NCI-H774 (cell line): ENCODE results near the gene AFG1L.
"Not testable (repeated sequence)": the region's sequence is repeated elsewhere in the genome, so short reads cannot be mapped to it uniquely, and the experiment has no call there.

Experiments
- DNase-seq: peaks from one replicate; lab custom pipeline; 2025; lab: John Stamatoyannopoulos, UW

The AFG1L gene

DNA sequence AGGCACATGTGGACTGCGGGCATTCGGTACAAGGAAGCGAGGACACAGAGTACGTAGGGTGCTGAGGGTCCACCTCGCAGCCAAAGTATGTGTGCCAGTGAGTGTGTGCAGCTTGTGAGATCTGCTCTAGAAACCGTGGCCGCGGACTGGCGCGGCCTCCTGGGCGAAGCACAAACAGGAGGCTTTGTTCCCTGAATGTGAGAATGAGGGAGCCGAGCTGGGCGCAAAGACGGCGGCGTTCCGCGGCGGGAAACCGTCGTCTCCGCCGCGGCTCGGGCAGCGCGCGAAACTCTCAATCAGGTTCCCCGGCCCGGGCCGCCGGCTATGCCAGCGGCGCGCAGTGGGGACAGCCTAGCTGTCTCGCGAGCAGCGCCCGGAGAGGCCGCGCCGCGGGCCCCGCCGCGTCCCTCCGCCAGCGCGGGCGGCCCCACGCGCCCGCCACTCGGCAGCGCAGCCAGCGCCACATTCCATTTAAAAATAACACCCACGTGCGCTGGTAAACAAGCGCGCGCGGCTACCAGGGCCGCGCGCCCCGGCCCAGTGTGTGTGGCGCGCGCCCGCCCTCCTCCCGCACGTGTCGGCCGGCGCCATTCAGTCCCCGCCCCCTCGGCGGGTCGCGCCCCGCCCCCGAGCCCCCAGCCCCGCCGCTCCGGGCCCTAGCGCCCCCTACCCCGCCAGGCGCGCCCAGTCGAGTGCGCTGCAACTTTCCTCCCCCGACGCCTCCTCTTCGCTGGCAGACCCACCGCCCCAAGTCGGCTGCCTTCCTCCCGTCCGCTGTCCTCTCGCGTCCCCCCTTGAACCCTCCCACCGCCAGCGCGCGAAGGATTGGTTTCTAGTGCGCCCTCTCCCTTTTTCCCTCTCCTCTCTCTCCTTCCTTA is 262.9 kb downstream of the AFG1L start:
- peak; percentile 93 for DNase-seq

DNA sequence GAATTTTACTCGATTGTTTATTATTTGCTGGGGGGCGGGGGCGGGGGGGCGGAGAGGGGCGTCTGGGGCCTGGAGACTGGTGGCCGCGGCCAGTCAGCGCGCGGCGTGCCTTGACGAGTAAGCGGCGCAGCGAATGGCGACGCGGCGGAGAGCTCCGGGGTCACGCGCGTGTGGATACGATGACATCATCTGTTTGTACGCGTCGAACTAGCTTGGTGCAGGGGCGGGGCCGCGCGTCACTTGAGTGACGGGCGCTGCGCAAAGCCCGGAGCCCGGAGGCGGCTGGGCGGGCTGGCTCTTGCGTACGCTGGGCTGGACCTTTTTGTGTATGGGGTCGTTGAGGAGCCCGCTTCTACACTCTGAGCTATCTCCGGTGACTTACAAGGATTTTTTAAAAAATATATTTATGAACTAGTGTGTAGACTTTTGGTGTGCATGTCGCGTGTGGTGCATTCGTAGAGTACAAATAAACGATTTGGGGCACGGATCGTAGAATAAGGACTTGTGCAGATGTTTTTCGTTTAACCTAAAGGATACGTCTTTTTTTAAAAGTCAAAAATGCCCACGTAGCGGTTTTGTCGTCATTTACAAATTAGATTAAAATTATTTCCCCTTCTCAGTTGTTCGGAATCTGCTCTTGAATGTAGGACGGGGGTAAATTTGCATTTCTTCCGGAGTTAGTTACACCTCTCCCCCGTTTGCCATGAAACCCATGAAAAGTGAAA is 263.7 kb downstream of the AFG1L start:
- DNase-seq = peak; percentile 100

DNA sequence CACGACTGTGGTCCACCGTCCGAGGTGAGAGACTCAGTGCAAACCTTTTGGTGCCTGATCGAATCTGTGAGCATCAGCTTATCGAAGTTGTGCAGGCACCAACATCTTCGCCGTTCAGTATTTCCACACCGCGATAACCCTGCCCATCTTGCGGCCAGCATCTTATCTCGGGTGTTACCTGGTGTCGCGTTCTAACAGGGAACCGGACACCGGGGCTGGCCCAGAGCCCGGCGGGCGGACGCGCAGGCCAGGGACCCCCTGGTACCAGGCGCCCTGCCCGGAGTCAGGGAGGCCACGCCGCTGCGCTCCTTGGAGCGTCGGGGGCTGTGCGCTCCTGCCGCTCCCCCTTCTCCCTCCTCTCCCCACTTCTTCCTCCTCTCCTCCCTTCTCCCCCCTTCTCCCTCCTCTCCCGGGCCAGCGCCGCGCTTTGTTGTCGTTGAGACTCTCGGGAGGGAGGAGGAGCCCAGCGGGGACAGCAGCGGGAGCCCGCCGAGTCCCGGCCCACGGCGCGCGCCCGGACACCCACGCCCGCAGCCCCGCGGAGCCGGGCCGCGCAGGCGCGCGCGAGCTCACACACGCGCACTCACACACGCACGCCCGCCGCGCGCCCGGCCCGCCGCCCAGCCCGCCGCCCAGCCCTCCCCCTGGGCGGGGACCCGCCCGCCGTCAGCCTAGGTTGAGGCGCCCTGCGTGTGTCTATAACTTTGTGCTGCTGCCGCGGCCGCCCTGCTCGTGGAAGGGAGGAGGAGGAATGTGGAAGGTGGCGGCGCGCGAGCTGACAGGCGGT is 264.4 kb downstream of the AFG1L start:
- DNase-seq = peak; percentile 93

DNA sequence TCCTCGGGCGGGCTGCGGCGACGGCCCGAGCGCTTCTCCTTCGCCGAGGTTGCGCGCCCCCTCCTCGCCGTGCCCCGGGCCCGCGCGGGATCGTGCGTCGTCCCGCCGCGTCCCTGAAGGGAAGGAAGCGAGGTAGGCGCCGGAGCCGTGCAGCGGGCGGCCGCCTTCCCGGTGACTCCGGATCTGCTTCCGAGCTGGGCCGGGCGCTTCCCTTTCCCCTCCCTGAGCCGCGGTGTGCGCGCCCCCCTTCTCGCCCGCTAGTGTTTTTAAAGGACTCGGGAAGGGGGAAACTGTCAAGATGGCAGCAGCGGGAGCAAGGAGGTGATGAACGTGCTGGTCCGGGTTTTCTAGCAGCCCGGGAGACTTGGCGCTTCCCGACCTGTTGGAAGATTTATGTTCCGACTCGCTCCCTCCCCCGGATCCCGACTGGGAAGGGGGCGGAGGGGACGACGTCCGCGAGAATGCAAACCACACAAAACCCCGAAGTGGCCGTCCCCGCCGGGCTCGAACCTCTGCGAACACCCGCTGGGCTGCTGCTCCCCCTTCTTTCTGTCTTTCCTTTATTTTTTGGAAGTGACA is 265.1 kb downstream of the AFG1L start:
- DNase-seq = peak; percentile 85

DNA sequence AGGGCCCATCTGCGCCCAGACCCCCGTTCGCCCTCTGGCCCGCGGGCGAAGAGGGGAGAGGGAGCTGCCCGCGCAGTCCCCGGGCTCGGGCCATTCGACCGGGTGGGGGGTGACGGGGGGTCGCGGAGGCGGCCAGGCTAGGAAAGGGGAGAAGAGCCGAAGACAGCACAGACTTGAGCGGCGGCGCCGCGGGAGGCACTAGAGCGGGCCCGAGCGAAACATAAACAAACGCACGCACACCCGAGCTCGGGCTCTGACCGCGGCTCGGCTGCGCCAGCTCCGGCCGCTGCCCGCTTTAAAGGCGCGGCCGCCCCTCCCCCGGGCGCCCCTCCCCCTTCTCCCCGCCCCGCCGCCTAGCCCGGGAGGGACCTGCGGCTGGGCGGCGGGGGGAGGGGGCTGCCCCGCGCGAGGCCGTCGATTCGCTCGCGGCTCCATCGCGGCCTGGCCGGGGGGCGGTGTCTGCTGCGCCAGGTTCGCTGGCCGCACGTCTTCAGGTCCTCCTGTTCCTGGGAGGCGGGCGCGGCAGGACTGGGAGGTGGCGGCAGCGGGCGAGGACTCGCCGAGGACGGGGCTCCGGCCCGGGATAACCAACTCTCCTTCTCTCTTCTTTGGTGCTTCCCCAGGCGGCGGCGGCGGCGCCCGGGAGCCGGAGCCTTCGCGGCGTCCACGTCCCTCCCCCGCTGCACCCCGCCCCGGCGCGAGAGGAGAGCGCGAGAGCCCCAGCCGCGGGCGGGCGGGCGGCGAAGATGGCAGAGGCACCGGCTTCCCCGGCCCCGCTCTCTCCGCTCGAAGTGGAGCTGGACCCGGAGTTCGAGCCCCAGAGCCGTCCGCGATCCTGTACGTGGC is 265.8 kb downstream of the AFG1L start, which contains the start of gene FOXO3:
Gene FOXO3, plus strand, starts transcription at position 455 of the 846 bp plus-strand sequence. Its CDS starts 292 bp downstream, at position 747.
- DNase-seq = peak; percentile 98

DNA sequence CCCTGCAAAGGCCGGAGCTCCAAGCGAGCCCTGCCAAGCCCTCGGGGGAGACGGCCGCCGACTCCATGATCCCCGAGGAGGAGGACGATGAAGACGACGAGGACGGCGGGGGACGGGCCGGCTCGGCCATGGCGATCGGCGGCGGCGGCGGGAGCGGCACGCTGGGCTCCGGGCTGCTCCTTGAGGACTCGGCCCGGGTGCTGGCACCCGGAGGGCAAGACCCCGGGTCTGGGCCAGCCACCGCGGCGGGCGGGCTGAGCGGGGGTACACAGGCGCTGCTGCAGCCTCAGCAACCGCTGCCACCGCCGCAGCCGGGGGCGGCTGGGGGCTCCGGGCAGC is 266.4 kb downstream of the AFG1L start:
- DNase-seq = not testable (repeated sequence)

DNA sequence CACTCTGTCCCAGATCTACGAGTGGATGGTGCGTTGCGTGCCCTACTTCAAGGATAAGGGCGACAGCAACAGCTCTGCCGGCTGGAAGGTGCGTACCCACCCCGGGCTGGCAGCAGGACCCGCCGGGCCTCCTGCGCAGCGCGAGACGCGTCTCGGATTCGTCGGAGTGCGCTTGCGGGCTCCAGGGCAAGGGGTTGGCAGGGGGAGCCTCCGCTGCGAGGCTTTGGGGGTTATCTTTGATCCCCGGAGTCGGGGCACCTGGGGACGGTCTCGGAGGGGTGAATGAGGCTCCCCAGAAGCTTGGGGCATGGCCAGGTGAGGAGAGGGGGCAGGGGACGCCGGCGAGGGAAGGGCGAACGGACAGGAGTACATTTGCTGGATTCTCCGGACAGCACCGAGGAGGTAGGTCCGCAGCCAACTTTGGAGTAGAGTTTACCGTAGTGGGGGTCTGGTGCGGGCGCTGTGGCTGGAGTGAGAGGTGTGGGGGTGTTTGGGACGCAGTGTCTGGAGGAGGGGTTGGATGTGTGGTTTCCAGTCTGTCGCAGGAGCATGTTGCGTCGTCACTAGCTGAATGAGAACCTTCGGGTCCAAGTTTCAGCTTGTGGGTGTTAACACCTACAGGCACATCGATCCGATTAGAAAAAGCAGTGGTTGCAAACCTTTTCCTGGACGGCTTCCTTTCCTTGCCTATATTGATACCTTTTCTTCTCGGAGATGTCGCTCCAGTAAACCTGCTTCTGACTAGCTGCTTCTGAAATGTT is 267.1 kb downstream of the AFG1L start:
- no peak for DNase-seq

DNA sequence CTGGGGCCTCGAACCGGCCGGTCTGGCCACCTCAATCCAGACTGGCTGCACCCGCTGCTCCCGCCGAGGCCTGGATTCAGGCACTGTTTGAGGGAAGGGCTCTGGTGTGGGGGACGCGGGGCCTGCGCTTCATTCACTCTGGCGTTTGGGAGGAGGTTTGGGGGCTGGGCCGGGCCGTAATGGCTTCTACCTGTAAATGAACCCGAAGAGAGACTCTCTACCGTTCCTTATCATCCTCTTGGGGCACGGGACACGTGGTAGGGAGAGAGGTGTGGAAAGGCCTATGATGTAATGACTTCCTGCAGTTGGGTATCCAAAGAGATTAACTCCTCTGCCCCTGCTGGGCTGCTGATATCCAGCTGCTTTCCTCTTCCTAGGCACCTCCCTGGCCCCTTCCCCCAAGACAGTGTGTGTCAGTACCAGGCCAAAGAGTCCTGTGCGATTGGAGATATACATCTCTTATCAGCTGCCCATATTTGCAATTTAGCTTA is 267.7 kb downstream of the AFG1L start:
- peak; percentile 21 for DNase-seq

DNA sequence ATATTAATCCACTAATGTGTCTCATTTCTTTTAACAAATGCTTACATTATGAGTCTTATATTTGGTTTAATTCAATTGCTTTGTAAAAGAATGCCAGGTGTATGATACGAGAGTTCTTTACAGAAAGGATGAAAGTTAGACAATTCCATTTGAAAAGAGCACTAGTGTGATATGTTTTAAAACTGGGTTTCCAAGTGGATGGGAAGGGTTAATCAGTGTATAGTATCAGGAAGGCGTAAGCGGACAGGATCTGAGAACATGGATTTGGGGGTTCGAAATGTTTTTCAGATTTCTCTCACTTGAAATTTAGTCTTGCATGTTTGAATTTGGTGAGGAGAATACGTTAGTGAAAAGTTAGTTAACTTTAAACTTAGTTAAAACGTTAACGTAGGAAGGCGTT is 268.4 kb downstream of the AFG1L start:
- no peak for DNase-seq

DNA sequence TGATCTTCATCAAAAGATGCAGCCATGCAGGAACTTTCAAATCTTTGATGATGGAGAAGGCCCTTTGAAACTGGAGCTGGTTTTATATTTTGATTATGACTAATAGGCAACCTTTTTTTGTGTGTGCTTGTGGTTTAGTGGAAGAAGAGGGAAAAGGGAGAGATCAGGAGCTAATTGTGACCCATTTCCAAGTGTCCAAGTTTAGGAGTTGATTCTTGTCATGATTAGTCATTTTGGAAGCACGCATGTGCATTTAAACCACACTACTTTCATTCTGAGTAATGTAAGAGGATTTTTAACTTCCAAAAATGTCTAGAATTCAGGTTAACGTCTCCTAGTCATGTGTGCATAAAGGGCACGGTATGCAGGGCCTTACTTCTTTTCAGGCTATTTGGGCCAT is 269.3 kb downstream of the AFG1L start:
- DNase-seq = no peak

DNA sequence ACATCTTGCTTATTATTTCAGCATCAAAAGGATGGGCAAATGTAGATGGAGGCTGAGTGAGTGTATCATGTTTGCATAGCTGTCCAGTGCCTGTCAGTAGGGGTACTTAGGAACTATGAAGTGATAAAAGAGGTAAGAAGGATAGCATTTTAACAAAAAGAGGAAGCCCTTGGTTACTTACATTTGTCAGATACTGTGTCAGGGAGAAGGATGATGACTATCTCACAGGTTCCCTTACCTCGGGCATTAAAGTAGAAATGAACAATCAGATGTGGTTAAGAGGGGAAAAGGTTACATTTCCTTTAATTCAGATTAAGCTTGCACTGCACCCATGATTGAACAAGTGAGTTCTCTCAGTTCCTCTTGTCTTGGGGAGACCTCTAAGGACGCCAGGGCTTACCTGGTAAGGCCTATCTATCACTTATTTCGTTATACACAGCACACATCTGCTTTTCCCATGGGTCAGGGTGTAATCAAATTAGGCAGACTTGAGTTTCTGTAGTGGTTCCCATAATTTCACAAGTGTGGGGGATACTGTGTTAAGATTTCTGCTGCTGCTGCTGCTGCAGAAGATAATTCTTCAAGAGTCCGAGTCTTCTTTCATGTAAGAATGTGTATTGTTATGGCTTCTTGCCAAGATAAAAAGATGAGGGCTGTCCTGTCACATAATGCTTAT is 270.4 kb downstream of the AFG1L start:
- no peak for DNase-seq

DNA sequence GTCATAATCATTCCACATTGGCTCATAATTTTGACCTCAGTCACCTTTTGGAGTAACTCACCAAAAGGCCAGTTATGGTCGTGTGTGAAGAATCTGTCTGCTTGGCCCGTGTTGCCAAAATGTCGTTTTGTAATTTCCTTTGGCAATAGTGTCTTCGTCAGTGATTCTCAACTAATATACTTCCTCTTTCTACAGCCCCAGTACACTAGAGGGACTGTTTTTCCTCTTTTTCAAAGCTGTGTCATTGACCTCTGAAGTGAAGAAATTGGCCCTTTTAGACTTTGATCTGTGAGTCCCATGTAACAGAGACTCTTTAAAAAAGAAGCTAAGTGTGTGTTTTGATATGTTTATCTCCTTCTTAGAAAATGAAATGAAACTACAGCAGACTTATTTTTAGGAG is 271.0 kb downstream of the AFG1L start:
- DNase-seq = no peak

DNA sequence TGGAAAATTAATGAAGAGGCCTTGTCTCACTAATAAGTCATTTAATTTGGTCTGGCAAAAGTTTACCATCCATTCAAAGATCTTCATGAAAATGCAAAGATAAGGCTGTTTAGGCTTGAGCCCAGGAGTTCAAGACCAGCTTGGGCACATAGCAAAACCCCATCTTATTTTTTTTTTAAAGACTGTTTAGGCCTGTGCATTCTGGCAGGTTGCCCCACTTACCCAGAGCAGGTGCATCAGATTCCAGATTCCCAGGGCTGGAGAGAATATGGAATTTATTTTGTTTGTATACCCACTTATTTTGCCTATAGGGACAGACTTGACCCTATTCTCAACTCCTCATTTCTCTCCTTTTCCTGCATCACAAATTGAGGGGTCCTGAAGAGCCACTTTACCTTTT is 271.6 kb downstream of the AFG1L start:
- DNase-seq = no peak

DNA sequence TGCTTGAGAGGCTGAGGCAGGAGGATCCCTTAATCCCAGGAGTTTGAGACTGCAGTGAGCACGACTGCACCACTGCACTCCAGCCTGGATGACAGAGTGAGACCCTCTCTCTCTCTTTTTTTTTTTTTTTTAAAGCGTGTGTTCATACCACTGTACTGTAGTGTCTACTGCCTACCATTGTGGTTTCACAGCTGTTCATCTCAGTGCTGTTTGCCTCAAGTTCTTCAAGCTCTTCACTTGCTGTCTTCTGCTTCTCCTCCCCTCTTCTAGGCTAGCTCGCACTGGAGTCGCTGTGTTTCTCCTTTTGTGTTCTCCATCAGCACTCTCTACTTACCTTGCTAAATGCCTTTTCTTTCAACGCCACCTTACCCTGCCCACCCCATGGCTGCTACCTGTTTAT is 273.2 kb downstream of the AFG1L start:
- DNase-seq = no peak

DNA sequence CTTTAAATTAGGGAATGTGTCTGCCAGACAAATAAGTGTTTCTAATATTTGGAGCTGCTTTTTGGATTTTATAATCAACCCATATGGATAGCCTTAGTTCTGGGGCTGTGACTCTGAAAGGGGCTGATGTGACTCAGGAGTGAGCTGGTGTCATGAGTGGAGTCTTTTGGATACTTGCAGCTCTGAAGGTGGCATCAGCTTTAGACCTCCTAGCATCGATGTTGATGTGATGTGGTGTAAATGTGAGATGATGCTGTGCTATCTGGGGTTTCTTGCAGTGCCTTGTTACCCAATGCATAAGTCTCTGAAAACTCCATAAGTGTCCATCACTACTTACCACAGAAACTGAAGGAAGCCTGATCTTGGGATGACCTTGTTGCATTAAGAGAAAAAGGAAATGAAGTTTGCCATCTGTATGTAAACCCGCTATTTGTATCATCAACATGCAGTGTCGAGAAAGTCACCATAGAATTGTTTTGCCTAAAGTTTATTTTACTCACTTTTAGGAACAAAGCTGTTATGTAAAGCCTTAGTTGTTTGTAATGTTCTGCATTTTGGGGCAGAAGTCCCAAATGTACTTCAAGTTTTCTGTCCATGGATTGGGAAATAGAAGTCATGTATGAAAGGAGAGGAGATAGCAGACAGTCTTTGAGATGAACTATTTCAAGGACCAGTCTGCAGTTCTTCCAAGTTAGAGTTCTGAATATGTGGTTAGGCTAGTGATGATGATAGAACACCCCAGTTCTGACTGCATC is 273.9 kb downstream of the AFG1L start:
- no peak for DNase-seq

DNA sequence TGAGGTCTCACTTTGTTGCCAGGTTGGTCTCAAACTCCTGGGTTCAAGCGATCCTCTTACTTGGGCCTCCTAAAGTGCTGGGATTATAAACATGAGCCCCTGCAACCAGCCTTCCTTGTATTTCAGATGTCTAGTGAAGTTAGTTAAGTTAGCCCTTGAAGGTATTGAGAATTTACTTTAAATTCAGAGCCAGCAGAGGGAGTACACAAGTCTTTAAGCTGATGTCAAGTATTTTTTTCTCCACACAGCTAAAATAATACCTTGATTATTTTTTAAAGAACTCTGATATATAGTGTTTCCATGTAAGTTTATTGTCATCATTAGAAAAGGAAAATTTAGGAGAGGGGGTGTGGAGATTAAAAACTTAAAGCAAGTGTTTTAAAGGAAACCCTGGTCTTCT is 275.7 kb downstream of the AFG1L start:
- DNase-seq = no peak

DNA sequence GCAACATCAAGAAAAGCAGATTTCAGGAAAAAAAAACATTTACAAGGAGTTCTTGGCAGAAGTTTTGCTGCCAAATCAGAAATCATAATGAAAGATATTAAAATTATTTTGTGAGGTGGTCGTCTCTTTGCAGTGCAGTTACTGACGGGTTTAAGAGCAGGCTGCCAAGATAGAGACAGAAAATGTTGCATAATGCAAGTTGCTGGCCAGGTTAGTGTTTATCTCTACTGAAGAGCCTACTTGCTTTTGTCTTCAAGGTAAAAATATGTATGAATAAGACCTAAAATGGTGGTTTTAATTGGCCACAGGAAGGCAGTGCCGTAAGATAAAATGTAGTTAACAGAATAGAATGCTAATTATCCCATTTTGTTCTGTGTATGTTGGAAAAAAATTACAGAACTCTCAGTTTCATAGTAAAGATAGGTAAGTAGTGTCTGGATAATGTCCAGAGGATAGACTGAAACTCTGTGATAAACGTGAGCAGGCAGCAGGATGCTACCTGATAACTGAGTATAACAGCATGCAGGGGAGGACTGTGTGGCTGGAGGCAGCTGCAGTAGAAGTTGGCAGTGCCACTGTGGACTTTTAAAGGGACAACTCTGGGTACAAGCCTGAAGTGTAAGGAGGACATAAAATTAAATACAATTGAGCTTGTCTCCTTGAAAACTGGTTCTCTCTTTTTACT is 279.7 kb downstream of the AFG1L start:
- no peak for DNase-seq
